Fibroblast of lung (primary cell): ENCODE data around the gene SUGP1. TPM values are rescaled to one million over a fixed set of nuclear protein-coding genes. Genes with fewer than 3 reads are reported as not detected.

Experiments
- DNase-seq, 2 donors: peaks; one replicate each; pipeline versions ENCODE4 v3.0.0 to v3.0.0-alpha.2; 2010; ENCODE audit warnings: low read depth in 2 of 2
- H2AFZ ChIP-seq: 2 replicates; pipeline ENCODE4 v1.5.1; 2012; ENCODE audit warnings: low read length, control low read depth, inconsistent platforms
- H3K27ac ChIP-seq: 2 replicates; pipeline ENCODE4 v1.5.1; 2011; ENCODE audit warnings: low read length, control low read depth; ENCODE audit not compliant: insufficient read depth
- H3K27me3 ChIP-seq: 2 replicates; pipeline ENCODE4 v1.5.1; 2011; ENCODE audit warnings: mild to moderate bottlenecking, low read length; ENCODE audit not compliant: control insufficient read depth, insufficient read depth
- H3K36me3 ChIP-seq: 2 replicates; pipeline ENCODE4 v1.5.1; 2011; ENCODE audit warnings: low read length; ENCODE audit not compliant: control insufficient read depth, insufficient read depth
- H3K4me1 ChIP-seq: 2 replicates; pipeline ENCODE4 v1.5.1; 2011; ENCODE audit warnings: low read length; ENCODE audit not compliant: control insufficient read depth, insufficient read depth; ENCODE audit errors: extremely low read depth
- H3K4me2 ChIP-seq: 2 replicates; pipeline ENCODE4 v1.5.1; 2011; ENCODE audit warnings: low read length, control low read depth; ENCODE audit not compliant: insufficient read depth; ENCODE audit errors: extremely low read depth
- H3K4me3 ChIP-seq, 4 experiments: fragments of 200-600 bp in 1 of 4; sonication (generic) in 1 of 4; replicated peaks in 1 of 4; 2 replicates each; pipeline ENCODE4 v1.5.1; 2011 to 2016; ENCODE audit warnings: low read length in 4 of 4, low read depth in 3 of 4, mild to moderate bottlenecking in 3 of 4, control low read depth in 2 of 4, inconsistent platforms in 1 of 4, mixed read lengths in 1 of 4; ENCODE audit not compliant: insufficient read depth in 1 of 4; ENCODE audit errors: control extremely low read depth in 1 of 4
- H3K79me2 ChIP-seq: 2 replicates; pipeline ENCODE4 v1.5.1; 2012; ENCODE audit warnings: mild to moderate bottlenecking, low read length, inconsistent platforms; ENCODE audit not compliant: control insufficient read depth, insufficient read depth
- H3K9ac ChIP-seq: 2 replicates; pipeline ENCODE4 v1.5.1; 2011; ENCODE audit warnings: mild to moderate bottlenecking, low read length, control low read depth; ENCODE audit not compliant: insufficient read depth
- H3K9me3 ChIP-seq: 2 replicates; pipeline ENCODE4 v1.5.1; 2012; ENCODE audit warnings: low read depth, low read length; ENCODE audit not compliant: control insufficient read depth, insufficient read depth
- H4K20me1 ChIP-seq: 2 replicates; pipeline ENCODE4 v1.5.1; 2011; ENCODE audit warnings: low read length; ENCODE audit not compliant: control insufficient read depth, insufficient read depth; ENCODE audit errors: extremely low read depth
- EZH2 ChIP-seq: IDR thresholded peaks from 2 replicates; pipeline ENCODE4 v1.5.1; 2012; ENCODE audit warnings: low read length, control low read depth, mild to moderate bottlenecking; ENCODE audit errors: missing control alignments
- polyA plus RNA-seq, 2 donors: library from polyadenylated mRNA; depleted of rRNA in 1 of 2; stranded (reverse) in 1 of 2; unstranded in 1 of 2; fragments of >200 nt; gene quantifications; 2 replicates each; pipeline ENCODE4 v1.2.1, GENCODE V29; 2011 to 2012; ENCODE audit warnings: missing spikeins in 1 of 2
- total RNA-seq: library from RNA; depleted of rRNA; stranded (reverse); fragments of >200 nt; gene quantifications from 2 replicates; pipeline ENCODE4 v1.2.1, GENCODE V29; 2014
- TF ChIP-seq, protein P1 (sequence below), 2 donors: IDR thresholded peaks in 1 of 2; conservative IDR thresholded peaks in 1 of 2; 1 replicate in 1 of 2; 2 replicates in 1 of 2; pipeline ENCODE4 v1.5.1; 2011 to 2012; ENCODE audit warnings: low read length in 2 of 2, control low read depth in 1 of 2, inconsistent platforms in 1 of 2, low read depth in 1 of 2, mild to moderate bottlenecking in 1 of 2

Gene SUGP1
- total and polyA plus RNA-seq, 2 donors (not counting 1 experiment from before 2014, with no cell fraction given), result 17.3 to 27.7 TPM

DNA sequence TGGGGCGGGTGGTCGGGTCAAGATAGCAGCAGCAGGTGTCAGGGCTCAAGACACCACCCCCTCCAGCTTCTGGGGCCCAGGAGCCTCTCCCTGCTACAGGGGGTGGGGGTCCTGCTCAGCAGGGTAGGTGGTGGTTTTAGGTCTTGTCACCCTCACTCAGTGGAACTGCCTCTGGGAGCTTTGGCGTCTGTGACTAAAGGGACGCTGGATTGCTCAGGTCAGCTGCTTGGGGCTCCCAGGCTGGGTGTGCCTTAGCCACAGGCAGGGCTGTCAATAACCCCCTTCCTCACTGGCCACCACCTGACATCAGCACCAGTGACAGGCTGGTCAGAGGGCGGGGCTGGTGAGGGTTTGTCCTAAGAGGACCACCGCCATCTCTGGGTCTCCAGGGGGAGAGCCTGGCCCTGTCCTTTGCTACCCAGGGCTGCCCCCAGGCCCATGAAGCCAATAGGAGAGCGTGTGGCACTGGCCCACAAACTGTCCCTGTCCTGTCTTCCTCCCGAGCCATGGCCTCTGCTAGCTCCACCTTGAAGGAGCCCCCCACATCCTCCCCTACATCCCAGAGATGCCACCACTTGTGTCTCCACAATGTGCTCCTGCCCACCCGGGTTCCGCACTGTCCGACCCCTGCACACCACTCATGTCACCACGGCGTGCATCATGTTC lies 36.7 kb upstream of the SUGP1 start:
- H3K4me1 ChIP-seq, result peaks cover 2% of the 10 kb centered on the region
- no peak overlapping the region for H3K9ac ChIP-seq
- TF ChIP-seq, protein P1, sequence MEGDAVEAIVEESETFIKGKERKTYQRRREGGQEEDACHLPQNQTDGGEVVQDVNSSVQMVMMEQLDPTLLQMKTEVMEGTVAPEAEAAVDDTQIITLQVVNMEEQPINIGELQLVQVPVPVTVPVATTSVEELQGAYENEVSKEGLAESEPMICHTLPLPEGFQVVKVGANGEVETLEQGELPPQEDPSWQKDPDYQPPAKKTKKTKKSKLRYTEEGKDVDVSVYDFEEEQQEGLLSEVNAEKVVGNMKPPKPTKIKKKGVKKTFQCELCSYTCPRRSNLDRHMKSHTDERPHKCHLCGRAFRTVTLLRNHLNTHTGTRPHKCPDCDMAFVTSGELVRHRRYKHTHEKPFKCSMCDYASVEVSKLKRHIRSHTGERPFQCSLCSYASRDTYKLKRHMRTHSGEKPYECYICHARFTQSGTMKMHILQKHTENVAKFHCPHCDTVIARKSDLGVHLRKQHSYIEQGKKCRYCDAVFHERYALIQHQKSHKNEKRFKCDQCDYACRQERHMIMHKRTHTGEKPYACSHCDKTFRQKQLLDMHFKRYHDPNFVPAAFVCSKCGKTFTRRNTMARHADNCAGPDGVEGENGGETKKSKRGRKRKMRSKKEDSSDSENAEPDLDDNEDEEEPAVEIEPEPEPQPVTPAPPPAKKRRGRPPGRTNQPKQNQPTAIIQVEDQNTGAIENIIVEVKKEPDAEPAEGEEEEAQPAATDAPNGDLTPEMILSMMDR (conservative IDR thresholded peaks at IDR 0.05 in 1 of 2, IDR thresholded peaks at IDR 0.05 in 1 of 2; ENCODE audit: low read depth in 1 of 2, low read length in 2 of 2), result no peak
- TF ChIP-seq EZH2, result no peak
- H3K79me2 ChIP-seq, result no peaks in the 10 kb centered on the region
- no peaks in the 10 kb centered on the region for H4K20me1 ChIP-seq
- H3K36me3 ChIP-seq, result peaks cover 27% of the 10 kb centered on the region
- no peaks in the 10 kb centered on the region for H3K27me3 ChIP-seq
- no peak for DNase-seq
- H2AFZ ChIP-seq, result no peak overlapping the region
- no peak overlapping the region for H3K4me2 ChIP-seq
- H3K27ac ChIP-seq, result no peak overlapping the region
- no peak overlapping the region for H3K4me3 ChIP-seq
- no peaks in the 10 kb centered on the region for H3K9me3 ChIP-seq

DNA sequence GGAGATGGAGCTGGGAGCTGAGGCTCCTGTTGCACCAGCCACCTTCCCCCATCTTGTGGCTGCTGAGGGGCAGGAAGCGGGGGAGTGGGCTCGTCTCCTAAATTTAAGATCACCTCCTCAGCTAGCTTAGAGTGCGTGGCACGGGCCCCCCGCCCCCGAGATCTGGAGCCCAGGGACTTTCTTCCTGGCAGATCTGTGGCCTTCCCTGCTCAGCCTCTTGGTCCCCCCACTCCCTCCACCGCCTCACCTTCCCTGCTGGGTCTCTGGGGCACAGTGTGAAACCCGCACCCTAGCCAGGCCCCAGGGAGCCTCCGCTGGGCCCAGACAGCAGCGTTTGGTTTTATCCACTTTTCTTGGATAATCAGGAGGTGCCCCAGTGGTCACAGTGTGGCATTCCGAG lies 36.2 kb upstream of the SUGP1 start:
- H2AFZ ChIP-seq, result no peak overlapping the region
- no peak for DNase-seq
- H3K9me3 ChIP-seq, result no peaks in the 10 kb centered on the region
- no peaks in the 10 kb centered on the region for H3K27me3 ChIP-seq
- H3K4me1 ChIP-seq, result peaks cover 2% of the 10 kb centered on the region
- no peaks in the 10 kb centered on the region for H3K79me2 ChIP-seq
- peaks cover 27% of the 10 kb centered on the region for H3K36me3 ChIP-seq
- no peak overlapping the region for H3K9ac ChIP-seq
- no peak overlapping the region for H3K27ac ChIP-seq
- H3K4me3 ChIP-seq, result no peak overlapping the region
- no peaks in the 10 kb centered on the region for H4K20me1 ChIP-seq
- TF ChIP-seq EZH2, result no peak
- TF ChIP-seq, protein P1 (conservative IDR thresholded peaks at IDR 0.05 in 1 of 2, IDR thresholded peaks at IDR 0.05 in 1 of 2; ENCODE audit: low read depth in 1 of 2, low read length in 2 of 2), result no peak
- H3K4me2 ChIP-seq, result no peak overlapping the region

DNA sequence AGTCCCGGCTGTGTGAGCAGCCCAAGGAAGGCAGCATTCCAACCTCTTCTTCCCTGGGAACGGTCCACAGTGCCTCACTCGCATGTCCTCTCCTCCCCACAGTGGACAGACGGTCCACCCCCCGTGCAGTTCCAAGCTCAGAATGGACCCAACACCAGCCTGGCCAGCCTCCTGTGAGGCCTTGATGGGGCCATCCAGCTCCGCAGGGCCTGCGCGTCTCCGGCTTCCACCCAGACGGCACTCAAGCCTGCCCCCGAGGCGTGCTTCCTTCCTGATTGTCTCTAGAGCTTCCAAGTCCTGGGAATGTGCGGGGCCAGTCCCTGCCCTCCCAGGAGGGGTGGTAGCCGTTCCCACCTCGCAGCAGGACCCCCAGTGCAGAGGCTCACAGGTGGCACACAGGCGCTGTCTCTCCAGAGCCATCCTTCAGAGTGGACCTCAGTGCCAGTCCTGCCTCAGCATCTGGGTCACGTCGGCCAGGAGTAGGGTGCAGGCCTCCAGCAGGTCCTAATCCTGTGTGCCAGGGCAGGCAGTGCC lies 35.4 kb upstream of the SUGP1 start:
- Histone ChIP-seq H3K4me1 (no peaks in the 10 kb centered on the region), H3K4me2 (no peak overlapping the region), H3K9ac (no peak overlapping the region), H3K27ac (no peak overlapping the region), H3K4me3 (no peak overlapping the region), H3K27me3 (no peaks in the 10 kb centered on the region), H2AFZ (no peak overlapping the region), H3K36me3 (peaks cover 27% of the 10 kb centered on the region), H3K9me3 (no peaks in the 10 kb centered on the region), H4K20me1 (no peaks in the 10 kb centered on the region), H3K79me2 (no peaks in the 10 kb centered on the region)
- DNase-seq, result no peak
- TF ChIP-seq EZH2, result no peak
- TF ChIP-seq, protein P1 (conservative IDR thresholded peaks at IDR 0.05 in 1 of 2, IDR thresholded peaks at IDR 0.05 in 1 of 2; ENCODE audit: low read depth in 1 of 2, low read length in 2 of 2), result no peak
